Left colon (tissue), 2 donors: ENCODE data around the gene BDH1. TPM values are rescaled to one million over a fixed set of nuclear protein-coding genes. Genes with fewer than 3 reads are reported as not detected.
"Not testable (repeated sequence)": the region's sequence is repeated elsewhere in the genome, so short reads cannot be mapped to it uniquely, and the experiment has no call there.

Experiments used
- ATAC-seq: fragments of 200-7000 bp; cut with Tn5 transposase; one replicate; pipeline ENCODE4 v1.9.1; 2020; ENCODE audit warnings: mild to moderate bottlenecking, moderate library complexity
- DNase-seq, 2 donors: peaks; one replicate each; pipeline ENCODE4 v3.0.0-alpha.2; 2020
- intact Hi-C, 2 donors: fragments of 100-400 bp; cut with DNase I in 1 of 2; cut with micrococcal nuclease in 1 of 2; formaldehyde crosslinking; loops; one replicate each; pipeline versions ENCODE4 v1.11.2 to v1.14.0; 2022; cut with DNase I, micrococcal nuclease
- long read RNA-seq: library from polyadenylated mRNA; unstranded; transcript quantifications from one replicate; pipeline ENCODE4 v2.0.0, GENCODE V29; 2021
- total RNA-seq, 2 donors: library from RNA; stranded (reverse); fragmentation: NEBNext Ultra II Directional; extraction: Animal tissue kit (Norgen Biotek cat#: 25700); gene quantifications; one replicate each; pipeline ENCODE4 v1.2.1, GENCODE V29; 2021
- donor health status: DM: no; HTN: no; CAD: no.
- donor health status: DM: yes; HTN: yes; CAD: no.

BDH1 gene, protein sequence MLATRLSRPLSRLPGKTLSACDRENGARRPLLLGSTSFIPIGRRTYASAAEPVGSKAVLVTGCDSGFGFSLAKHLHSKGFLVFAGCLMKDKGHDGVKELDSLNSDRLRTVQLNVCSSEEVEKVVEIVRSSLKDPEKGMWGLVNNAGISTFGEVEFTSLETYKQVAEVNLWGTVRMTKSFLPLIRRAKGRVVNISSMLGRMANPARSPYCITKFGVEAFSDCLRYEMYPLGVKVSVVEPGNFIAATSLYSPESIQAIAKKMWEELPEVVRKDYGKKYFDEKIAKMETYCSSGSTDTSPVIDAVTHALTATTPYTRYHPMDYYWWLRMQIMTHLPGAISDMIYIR
- 100 to 1,000 TPM; 161 to 208 TPM for total RNA-seq
- long read RNA-seq, transcript BDH1-202 (7 exons, 3,455 nt), result major isoform, 161 of 236 reads
- long read RNA-seq, transcript BDH1-203 (8 exons, 3,546 nt), result minor isoform, 16 of 236 reads
- long read RNA-seq, partial matches to known transcripts, result 17 of 236 reads
- long read RNA-seq, other reads (novel, unspliced or antisense), result 39 of 236 reads

DNA sequence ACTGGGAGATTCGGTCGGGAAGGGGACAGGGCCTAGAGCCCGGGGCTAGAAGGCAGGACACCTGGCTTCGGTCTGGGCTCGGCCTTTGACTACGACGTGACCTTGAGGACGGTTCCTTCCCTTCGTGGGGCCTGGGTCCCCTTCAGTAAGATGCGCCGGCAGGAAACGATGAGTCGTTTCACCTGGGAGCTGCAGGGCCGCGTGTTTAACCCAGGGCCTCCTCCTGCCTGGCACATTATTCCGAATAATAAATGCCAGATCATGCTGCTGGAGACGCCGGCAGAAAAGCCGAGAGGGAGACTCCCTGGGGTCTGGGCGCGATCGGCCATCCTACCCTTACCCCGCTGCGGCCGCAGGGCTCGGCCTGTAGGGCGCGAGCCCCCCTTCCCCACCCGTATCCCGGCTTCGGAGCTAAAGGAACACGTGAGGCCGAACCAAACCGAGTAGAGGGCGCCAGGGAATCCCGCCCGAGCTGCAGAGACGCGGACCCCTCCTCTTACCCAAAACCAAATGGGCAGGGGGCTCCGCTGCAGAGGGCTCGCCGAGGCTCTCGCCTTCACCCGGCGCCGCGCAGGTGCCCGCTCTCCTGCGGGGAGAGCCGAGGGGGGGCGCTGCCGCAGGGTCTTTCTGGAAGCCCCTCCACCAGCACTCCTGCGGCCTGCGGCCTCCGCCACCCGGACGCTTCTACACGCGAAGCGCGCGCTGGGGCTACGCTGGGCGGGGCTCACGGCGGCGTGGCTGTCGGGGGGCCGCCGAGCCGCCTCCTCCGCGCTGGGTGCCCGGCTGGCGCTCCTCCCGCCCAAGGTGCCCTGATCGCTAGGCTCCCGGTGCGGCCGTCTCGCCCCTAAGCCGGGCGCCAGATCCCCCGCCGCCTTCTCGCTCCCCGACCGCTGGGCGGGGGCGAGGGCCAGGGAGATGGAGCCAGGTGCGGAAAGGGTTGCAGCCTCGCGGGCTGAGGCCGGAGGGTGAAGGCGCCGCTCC is at the start of gene BDH1:
Gene BDH1, minus strand, starts transcription at position 688 of the 981 bp plus-strand sequence. CDS start 9,525 bp downstream, outside the sequence.
- peak; percentile 49 to 80 for DNase-seq

GRCh38 chr3:197603317-197603933 is 47.7 kb upstream of the BDH1 start:
- intact Hi-C loops, result no loop called here
- DNase-seq (no peak), ATAC-seq (no peak)

More for the DNA sequence above, at the start of gene BDH1:
- intact Hi-C loops, result no loop called here
- peak; percentile 59 for ATAC-seq

DNA sequence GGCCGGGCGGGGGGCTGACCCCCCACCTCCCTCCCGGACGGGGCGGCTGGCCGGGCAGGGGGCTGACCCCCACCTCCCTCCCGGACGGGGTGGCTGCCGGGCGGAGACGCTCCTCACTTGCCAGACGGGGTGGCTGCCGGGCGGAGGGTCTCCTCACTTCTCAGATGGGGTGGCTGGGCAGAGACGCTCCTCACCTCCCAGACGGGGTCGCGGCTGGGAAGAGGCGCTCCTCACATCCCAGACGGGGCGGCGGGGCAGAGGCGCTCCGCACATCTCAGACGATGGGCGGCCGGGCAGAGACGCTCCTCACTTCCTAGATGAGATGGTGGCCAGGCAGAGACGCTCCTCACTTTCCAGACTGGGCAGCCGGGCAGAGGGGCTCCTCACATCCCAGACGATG is 46.6 kb upstream of the BDH1 start:
- intact Hi-C loops, DNase-seq, ATAC-seq: not testable (repeated sequence)

DNA sequence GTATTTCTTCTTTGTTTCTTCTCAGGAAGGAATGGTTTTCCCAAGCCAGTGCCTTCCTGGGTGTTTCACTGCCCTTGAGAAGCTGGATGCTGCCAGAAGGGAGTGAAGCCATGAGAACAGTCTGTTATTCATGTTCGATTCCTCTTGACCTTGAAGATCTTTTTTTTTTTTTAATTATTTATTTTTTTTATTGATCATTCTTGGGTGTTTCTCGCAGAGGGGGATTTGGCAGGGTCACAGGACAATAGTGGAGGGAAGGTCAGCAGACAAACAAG is 45.7 kb upstream of the BDH1 start:
- DNase-seq, intact Hi-C loops, ATAC-seq: not testable (repeated sequence)

- DNase-seq, result no peak
- ATAC-seq, result no peak
- intact Hi-C loops, result no loop called here
Observed at GRCh38 chr3:197600796-197601565, 45.2 kb upstream of the BDH1 start.

- DNase-seq (peak; percentile 72), ATAC-seq (peak; percentile 70)
- intact Hi-C loops, result no loop called here
Observed at GRCh38 chr3:197599089-197599765, 43.5 kb upstream of the BDH1 start.

- no peak for DNase-seq
- peak; percentile 35 for ATAC-seq
- intact Hi-C loops, result no loop called here
Observed at GRCh38 chr3:197598404-197598980, 42.7 kb upstream of the BDH1 start.

- intact Hi-C loops, result no loop called here
- DNase-seq (no peak), ATAC-seq (peak; percentile 80)
Observed at GRCh38 chr3:197597335-197597734, 41.6 kb upstream of the BDH1 start.

GRCh38 chr3:197595470-197596185 is 39.9 kb upstream of the BDH1 start:
- intact Hi-C loops, result no loop called here
- DNase-seq (no peak), ATAC-seq (no peak)

- ATAC-seq (no peak), DNase-seq (no peak)
- intact Hi-C loops, result no loop called here
Observed at GRCh38 chr3:197593046-197593380, 37.2 kb upstream of the BDH1 start.

- ATAC-seq (no peak), DNase-seq (no peak)
- intact Hi-C loops, result no loop called here
Observed at GRCh38 chr3:197592361-197593045, 36.7 kb upstream of the BDH1 start.

- intact Hi-C loops, result no loop called here
- DNase-seq, result no peak
- ATAC-seq, result no peak
Observed at GRCh38 chr3:197591816-197592215, 36.0 kb upstream of the BDH1 start.

DNA sequence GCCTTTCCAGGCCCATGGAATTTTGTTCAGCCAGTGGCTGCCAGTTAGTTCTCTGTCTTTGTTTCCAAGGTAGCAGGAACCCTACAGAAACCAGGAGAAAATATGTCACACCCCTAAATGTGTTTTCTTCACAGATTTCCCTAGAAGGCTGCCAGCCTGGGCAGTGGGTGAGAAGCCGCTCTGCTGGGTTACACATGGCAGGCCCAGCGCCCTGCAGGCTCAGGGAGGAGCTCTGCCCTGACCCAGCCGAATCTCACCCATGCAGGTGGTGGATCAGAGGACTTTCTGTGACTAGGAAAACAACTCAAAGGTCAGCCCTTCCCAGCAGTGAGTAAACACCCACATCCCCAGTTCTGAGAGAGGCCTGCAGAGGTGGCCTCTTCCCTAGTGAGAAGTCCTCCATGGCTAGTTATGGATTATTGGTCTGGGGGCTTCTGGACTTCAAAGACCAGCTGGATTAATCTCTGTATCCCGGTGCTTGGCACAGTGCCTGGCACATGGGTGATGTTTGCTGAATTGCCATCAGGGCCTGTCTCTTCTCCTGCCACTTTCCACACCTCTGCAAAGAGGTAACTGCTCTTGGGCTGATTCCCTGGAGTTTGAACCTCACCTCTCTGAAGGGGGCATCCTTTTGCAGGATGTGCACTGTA is 34.7 kb upstream of the BDH1 start:
- DNase-seq (peak; percentile 76 to 89), ATAC-seq (peak; percentile 88)
- intact Hi-C loops, result no loop called here

GRCh38 chr3:197589545-197589944 is 33.8 kb upstream of the BDH1 start:
- no peak for DNase-seq
- intact Hi-C loops, result no loop called here
- no peak for ATAC-seq

DNA sequence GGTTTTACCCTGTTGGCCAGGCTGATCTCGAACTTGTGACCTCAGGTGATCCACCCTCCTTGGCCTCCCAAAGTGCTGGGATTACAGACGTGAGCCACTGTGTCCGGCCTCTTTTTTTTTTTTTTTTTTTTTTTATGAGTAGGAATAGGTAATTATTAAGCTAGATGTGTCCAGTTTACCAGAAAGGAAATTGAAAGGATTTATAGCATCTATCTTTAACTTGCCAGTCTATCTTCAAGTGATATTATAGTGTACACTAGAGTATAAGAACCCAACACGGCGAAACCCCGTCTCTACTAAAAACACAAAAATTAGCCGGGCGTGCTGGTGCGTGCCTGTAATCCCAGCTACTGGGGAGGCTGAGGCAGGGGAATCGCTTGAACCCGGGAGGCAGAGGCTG is 31.0 kb upstream of the BDH1 start:
- peak; percentile 53 for ATAC-seq
- intact Hi-C loops, DNase-seq: not testable (repeated sequence)

- ATAC-seq (no peak), DNase-seq (no peak)
- intact Hi-C loops, result no loop called here
Observed at GRCh38 chr3:197586181-197586580, 30.4 kb upstream of the BDH1 start.
